GM18520 (cell line): Measurements from ENCODE around the gene PLD1.

Experiments used
- ATAC-seq: cut with Tn5 transposase; IDR thresholded peaks from one replicate; pipeline ENCODE4 v1.9.1; 2021; ENCODE audit not compliant: unreplicated experiment

The PLD1 gene

DNA sequence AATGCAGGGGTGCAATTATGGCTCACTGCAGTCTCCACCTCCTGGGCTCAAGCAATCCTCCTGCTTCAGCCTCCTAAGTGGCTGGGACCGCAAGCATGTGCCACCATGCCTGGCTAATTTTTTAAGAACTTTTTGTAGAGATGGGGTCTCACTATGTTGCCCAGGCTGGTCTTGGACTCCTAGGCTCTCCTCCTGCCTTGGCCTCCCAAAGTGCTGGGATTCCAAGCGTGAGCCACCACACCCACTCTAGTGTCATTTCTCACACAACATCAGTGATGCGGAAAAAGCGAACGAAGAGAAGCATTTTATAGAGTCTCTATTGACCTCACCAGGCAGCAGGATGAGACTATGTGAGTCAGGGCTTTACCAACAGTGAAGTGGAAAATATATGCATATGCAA, 137.7 kb downstream of the PLD1 start:
- no peak for ATAC-seq

DNA sequence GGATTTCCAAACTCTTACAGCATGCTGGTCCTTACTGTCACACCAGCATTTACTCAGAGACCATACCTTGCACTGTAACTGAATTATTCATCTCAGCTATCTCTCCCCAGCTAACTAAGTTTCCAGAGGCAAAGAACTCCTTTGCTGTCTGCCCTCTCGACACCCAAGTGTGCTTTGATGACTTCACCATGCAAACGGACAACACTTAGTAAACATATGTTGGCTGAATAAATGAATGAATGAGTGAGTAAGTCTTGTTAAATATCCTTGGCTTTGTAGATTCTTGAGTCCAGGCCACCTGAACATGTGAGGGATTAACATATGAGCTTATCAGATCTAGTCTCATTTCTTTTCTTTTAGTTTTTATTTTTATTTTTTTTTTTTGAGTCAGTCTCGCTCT, 138.2 kb downstream of the PLD1 start:
- ATAC-seq: no peak

DNA sequence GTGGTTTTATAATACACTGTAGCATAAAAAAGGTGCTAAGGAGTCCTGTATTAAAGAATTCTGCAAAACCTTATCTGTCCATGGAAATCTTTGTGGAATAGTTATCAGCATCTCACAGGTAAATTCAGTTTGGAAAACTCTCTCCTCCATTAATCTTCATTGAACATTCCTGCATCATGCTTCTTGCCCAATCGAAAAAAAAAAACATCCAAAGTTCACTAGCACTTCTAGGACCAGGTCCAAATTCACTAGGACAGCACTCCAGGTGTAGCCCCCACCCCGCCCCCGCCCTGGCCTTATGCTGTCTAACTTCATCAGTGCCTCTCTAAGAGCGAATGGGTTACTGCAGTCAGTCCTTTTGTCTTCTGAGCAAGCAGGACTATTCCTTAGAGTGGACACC, 138.6 kb downstream of the PLD1 start:
- no peak for ATAC-seq

DNA sequence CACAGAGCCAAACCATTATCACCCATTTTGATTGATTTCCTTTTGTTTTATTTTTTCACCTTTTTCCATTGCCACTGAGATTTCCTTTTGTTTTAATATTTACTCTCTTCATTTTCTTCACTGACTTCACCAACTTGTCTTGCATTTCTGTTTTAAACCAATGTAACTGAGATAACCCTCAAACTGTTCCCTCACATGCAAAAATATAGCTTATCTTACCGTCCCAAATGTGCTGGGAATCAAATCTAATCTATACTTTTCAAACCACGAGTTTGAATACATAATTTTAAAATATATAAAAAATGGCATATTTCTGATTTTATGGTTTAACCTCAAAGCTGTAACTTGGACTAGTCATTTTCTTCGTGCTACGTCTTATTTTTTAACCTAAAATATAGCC, 143.8 kb downstream of the PLD1 start:
- no peak for ATAC-seq

DNA sequence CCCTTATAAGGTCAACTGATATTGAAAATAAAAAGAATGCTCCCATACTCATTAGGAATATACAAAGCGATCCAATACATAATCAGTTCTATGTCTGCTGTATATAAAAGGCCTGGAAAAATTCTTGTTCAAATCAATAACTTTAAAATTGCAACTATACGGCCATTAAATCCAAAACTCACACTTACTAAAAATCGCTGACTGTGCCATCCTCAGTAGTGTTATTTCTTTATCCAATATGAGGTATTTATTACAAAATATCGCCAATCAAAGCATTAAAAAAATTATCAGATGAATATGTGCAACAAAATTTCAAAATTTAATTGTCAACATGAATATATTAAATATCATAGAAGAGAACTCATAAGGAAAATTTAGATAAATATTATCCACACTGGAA, 146.5 kb downstream of the PLD1 start:
- ATAC-seq: no peak

DNA sequence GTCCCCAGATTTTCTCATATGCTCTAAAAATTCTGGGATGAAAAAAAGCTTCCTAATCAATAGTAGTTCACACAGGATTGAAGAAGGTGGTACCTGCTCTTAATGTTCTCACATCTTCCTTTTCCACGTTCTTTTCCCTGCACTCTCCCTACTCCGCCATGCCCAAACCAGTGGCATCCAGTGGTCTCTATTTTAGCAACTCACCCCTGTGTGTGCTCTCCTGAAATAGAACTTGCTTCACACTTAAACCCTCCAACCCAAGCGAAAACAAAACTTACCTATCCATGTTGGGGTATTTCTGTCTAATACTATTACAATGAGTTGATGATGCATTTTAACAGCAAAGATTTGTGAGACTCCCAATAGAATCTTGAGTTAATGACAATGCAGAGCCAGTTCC, 148.8 kb downstream of the PLD1 start:
- no peak for ATAC-seq

DNA sequence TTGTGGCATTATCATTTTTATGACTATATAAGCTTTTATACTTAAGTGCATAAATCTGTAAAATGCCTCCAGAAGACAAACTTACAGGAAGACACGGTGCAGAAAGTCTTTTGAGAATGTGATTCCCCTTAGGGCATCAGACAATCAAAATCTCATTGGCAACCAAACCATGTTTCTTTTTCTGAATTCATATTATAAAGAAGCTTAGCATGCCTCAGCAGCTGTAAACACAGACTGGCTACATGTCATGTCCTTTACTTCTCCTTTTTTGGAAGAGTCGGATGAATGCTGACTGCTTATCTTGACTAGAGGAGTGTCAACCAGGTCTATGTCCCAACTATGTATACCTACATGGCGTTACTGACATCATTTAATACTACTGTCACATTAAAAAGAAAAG, 150.1 kb downstream of the PLD1 start:
- no peak for ATAC-seq

DNA sequence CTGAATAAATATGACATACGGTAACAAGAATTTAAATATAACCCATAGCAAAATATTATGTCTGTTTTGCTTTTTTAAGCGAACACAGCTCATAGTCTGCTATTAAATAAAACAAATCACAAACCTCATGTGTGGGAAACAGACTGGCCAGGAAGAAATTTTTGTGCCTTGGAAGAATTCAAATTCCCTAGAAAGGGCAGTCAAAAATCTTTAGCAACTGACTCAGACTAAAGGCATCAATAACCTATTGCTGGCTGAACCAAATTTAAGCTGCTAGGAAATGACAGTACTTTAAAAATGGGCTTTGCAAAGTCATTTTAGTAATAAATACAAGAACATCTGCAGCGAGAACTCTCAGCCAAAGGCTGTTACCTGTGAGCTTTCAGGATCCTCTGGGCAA, 151.4 kb downstream of the PLD1 start:
- no peak for ATAC-seq

DNA sequence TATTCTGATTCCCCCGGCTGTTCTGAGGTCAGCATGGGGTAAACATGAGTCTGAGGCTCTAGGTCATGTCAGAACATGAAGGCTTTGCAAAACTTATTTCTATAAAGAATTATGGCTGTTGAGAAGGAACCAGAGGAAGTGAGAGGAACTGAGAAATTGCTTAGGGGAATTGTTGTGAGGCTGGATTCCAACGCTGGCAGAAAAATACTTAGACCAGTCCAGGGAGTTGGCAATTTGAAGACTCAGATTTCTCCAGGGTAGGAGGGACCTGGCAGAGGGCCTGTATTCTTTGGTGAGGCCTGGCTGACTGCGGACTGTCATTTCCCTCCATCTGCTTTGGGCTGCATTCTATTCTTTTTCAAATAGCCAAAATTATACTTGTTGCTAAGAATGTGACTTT, 155.5 kb downstream of the PLD1 start:
- ATAC-seq: no peak

DNA sequence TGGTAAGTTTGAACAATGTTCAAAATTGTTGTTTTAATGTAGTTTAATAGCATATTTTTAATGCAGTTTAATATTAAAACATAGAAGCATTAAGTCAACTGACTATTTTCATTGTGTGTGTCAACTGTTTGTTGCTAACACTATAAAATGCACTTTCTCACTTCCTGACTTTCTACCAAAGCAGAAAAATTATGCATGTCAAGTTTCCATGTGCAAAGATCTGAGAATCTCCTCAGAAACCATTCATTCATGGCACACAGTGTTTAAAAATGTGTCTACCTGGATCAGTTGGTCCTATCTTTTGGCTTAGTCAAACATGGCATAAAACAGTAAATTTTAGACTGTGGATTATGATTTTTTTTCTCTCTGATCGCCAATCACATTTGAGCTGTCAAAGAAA, 156.0 kb downstream of the PLD1 start:
- ATAC-seq: no peak

DNA sequence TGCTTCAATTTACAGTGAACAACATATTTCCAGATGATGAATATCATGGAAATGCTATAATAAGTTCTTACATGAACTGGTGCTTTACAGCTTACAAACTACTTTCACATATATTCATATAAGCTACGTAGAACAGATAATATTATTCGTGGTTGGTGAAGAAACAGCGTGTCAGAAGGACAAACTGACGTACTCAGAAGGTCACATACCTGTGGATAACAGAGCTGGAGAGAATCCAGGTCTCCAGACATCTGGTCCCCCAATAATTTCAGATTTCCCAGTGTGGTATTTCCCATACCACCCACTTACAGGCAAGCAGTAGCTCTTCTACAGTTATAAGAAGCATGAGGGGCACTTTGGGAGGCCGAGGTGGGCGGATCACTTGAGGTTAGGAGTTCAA, 156.6 kb downstream of the PLD1 start:
- ATAC-seq: no peak

DNA sequence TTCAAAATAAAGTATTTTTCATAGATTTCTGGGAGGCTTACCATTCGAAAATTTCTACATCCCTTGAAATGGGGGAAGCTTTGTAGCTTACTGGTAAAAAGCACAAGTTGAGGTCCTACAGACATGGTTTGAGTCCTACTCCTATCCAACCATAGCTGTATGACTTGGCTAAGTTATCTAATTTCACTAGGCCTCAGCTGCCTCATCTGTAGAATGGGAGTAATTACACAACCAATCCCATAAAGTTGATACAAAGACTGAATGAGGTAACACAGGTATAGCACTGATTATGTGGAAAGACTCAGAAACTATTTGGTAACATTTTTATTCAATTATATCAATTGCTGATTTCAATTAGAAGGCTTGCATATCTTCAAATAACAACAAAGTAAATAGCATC, 157.4 kb downstream of the PLD1 start:
- no peak for ATAC-seq

DNA sequence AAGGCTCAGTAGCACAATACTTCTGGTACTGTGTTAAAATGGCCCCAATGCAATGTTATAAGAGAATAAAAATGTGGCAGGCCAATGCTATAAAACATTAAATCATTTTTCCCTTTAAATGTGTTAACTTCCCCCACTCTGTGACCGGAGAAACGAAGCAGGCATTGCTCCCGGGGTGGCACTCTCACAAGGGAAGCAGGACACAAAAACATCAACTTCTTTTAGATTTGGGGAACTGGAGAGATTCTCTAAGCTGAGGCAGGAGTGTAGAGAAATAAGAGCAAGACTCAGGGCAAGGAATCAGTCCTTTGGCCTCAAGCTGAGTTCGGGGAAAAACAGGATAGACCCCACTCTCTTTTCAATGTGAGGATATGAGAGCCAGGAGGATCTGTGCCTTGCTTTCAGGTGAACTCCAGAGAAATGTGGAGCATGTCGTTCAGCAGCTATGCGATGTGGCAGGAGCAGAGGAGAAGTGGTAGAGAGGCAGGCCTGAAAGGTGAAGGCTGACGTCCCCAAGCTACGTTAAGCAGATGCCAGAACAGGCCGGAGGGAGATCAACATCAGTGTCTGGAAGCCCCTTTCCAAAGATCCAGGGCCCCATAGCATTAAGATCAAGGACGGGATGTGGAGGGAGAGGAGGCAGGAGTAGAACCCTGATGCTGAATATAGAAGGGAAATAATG, 160.2 kb downstream of the PLD1 start:
- ATAC-seq: no peak

DNA sequence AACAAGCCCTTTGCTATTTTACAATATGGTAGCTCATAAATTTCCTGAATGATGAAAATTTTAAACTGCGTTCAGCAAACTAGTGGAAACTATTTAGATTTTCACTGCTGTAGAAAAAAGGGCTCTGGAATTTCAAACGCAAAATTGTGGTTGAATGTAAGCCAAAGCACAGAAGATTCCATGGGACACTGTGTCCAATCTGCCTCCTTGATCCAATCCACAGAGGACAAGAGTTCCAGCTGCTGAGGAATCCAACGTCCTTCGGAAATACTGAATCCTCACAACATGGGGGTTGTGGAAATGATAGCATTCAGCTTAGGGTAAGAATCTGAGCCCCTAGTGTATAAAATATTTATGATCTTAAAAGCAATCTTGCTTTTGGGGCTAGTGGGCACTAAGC, 161.0 kb downstream of the PLD1 start:
- no peak for ATAC-seq

DNA sequence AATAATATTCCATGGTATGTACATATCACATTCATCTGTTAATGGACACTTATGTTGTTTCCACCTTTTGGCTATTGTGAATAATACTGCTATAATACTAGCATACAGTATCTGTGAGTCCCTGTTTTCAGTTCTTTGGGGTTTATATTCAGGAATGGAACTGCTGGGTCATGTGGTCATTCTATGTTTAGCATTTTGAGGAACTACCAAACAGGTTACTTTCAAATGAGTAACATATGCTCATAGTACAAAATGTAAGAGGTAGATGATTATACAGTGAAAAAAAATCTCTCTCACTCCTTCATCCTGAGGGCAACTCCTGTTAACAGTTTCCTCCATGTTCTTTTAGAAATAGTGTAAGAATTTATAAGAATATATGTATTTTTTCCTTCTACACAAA, 162.2 kb downstream of the PLD1 start:
- no peak for ATAC-seq

DNA sequence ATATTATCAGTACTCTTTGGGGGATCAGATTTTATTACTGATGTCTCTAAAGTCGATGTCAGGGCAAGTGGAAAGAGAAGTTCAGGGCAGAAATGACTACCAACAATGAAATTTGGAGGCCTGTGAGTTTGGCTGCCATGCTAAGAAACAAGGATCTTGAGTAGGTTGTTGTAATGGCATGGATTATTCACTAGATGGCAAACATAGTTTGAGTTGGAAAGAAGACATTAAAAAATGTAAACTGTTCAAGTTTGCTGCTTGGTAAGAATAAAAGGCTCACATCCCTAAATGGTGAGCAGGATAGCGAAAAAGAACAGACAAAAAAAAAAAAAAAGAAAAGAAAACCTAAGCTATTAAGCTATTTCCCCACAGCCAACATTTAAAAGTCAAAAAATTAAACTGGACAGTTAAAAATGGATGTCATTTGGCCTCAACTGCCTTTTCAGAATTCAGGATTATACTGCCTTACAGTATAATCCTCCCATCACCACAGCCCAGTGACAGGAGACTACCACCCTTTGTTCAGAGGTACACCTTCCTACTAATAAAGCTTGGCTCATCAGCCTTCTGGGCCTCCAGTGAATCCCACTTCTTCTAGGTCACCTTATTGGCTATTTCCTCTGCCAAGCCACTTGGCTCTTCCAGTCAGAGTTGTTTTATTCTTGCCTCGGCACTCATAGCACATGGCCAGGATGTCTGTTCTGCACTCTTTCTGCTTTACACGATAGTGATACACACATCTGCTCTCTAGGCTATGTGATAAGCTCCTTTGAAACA, 163.7 kb downstream of the PLD1 start:
- ATAC-seq: no peak

DNA sequence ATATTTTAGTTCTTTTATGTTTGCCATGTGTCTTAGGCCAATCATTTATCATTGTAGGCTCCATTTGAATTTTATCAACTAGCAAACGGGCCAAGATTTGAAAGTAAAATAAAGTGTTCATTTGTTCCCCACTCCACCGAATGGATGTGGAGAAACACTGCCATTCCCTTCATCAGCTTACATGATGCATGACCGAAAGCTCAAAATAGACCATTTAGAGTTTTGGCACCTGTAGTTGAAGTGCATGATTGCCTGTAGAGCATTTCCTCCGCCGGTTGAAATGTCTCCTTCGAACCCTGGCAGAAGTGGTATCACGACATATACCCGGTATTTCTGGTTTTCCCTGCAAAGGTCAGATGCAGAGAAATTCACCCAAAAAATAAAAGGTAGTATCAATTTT, 165.6 kb downstream of the PLD1 start:
- no peak for ATAC-seq

DNA sequence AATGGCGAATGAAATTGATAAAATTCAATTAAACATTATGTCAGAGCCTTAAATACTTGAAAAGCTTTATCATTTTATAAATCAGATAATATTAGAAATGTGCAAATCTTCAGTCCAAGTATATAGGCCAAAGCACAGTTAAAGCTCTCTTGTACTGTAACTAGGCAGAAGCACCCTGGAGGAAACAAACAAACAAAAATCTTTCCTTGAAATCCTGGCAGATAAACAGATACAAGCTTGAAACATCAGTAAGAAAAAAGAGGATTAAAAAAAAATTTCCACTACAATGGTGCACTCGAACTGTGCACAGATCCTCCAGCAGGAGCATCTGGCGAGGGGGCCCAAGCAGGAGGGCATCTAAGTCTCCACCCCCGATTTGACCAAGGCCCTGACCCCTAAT, 166.6 kb downstream of the PLD1 start:
- no peak for ATAC-seq

DNA sequence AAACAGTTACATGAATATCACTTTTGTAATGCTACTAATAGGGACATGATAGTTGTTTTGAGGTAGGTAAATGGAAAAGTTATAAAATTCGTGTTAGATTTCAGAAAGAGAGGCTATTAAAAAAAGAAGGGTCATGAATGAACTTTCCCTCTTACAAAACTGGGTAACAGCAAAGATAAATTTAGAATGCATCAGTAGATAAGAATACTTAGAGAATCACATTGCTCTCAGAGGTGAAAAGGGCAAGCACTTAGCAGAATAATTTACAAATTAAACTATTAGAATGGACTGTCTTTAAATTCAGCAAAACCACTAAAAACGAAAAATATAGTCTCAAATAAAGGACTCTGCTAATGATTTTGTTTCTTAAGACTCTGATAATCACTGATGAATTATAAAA, 167.2 kb downstream of the PLD1 start:
- no peak for ATAC-seq

DNA sequence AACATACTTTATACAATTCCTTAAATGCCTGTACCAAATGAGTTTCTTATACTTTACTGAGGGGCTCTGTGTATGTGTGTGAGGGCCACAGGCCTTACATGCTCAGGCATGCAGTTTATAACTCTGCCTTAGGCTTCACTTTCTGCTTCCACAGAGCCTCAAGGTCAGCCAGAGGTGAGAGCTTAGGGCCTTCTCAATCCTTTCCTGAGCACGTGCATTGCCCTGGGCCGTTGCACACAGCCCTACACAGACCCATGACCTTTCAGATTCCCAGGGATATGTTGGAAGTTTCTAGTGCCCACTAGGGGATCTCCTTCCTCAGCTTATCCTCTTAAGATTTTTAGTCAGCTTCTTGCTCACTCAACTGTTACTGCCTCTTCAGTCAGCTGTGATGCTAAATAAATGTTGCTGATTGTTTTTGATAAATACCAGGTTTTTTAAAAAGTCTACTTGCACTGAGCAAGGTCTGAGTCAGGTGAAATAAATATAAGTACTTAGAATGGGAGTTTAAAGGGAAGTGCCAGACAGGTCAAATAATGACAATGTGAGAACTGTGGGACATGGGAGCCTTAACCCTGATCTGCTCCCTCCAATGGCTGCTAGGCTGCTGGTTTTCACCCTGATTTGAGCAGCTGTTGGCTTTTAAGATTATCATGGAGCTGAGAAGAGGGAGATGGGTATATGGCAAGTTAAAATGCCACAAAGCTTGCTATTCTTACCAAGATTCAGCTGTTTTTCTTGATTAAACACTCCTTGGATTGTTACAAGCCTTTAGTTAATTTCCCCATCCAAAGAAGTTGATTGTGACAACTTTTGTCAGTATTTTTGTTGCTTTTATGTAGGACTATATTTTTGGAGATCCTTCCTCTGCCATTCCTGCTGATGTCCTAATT, 169.5 kb downstream of the PLD1 start:
- ATAC-seq: no peak

DNA sequence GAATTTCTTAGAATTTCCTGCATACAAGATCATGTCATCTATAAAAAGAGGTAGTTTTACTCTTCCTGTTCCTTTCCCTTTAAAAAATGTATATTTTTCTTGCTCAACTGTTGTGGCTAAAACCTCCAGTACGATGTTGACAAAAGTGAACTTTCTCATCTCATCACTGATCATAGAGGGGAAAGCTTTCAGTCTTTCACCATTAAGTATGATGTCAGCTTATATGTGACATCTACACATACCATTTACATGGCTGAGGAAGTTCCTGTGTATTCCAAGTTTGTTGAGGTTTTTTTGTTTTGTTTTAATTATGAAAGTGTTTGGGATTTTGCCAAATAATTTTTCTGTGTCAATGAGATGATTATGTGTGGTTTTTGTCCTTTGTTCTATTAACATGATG, 173.6 kb downstream of the PLD1 start:
- ATAC-seq: no peak

DNA sequence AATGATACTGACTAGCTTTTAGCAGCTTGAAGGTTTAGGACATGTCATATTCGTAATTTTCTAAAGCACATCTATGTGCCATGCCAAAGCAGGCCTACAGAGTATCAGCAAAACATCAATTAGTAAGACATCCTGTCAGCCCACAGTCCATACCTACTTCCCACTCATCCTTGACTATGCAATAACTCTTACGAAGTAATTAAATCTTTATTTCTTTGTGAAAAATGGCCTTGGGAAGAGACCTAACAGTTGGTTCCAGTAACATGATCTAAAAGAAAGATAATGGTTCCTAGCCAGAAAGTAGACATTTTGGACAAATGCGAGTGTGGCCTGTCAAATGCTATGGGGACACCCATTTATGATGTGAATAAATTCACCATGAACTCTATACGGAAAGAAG, 177.5 kb downstream of the PLD1 start:
- no peak for ATAC-seq
